Measurements from ENCODE around the gene NHSL1. TPM values are rescaled to one million over a fixed set of nuclear protein-coding genes. Genes with fewer than 3 reads are reported as not detected.

The NHSL1 gene
- total RNA-seq, 2 donors from 2014 or later: 9.7 to 13.3 TPM

GRCh38 chr6:138523347-138524210, 24.3 kb upstream of the NHSL1 start:
- Histone ChIP-seq H3K4me3 (no peak overlapping the region), H3K4me1 (ENCODE audit: control insufficient read depth in 1 of 2, low read depth in 2 of 2) (no peaks in the 10 kb centered on the region), H3K36me3 (no peaks in the 10 kb centered on the region), H3K27me3 (replicated peaks; ENCODE audit: insufficient read depth) (no peaks in the 10 kb centered on the region), H3K9me3 (no peaks in the 10 kb centered on the region), H3K27ac (no peak overlapping the region)
- no peak for DNase-seq (ENCODE audit: low spot score)
- ATAC-seq (ENCODE audit: insufficient number of reproducible peaks, low FRiP score, low read depth): no peak
- TF ChIP-seq CTCF (IDR thresholded peaks at IDR 0.05): no peak

- ATAC-seq (ENCODE audit: insufficient number of reproducible peaks, low FRiP score, low read depth) (no peak), DNase-seq (ENCODE audit: low spot score) (no peak)
- Histone ChIP-seq H3K9me3 (no peaks in the 10 kb centered on the region), H3K4me3 (no peak overlapping the region), H3K4me1 (ENCODE audit: control insufficient read depth in 1 of 2, low read depth in 2 of 2) (no peaks in the 10 kb centered on the region), H3K36me3 (no peaks in the 10 kb centered on the region), H3K27ac (no peak overlapping the region), H3K27me3 (replicated peaks; ENCODE audit: insufficient read depth) (no peaks in the 10 kb centered on the region)
- TF ChIP-seq CTCF (IDR thresholded peaks at IDR 0.05): no peak
Observed at GRCh38 chr6:138522611-138523010, 23.3 kb upstream of the NHSL1 start.

GRCh38 chr6:138521790-138522189, 22.5 kb upstream of the NHSL1 start:
- H3K27me3 ChIP-seq (replicated peaks; ENCODE audit: insufficient read depth): no peaks in the 10 kb centered on the region
- H3K4me3 ChIP-seq: no peak overlapping the region
- ATAC-seq (ENCODE audit: insufficient number of reproducible peaks, low FRiP score, low read depth) (no peak), DNase-seq (ENCODE audit: low spot score) (no peak)
- no peaks in the 10 kb centered on the region for H3K36me3 ChIP-seq
- no peaks in the 10 kb centered on the region for H3K9me3 ChIP-seq
- no peak overlapping the region for H3K27ac ChIP-seq
- TF ChIP-seq CTCF (IDR thresholded peaks at IDR 0.05): no peak
- no peaks in the 10 kb centered on the region for H3K4me1 ChIP-seq (ENCODE audit: control insufficient read depth in 1 of 2, low read depth in 2 of 2)

- Histone ChIP-seq H3K4me1 (ENCODE audit: control insufficient read depth in 1 of 2, low read depth in 2 of 2) (no peaks in the 10 kb centered on the region), H3K27me3 (replicated peaks; ENCODE audit: insufficient read depth) (no peaks in the 10 kb centered on the region), H3K27ac (no peak overlapping the region), H3K9me3 (no peaks in the 10 kb centered on the region), H3K36me3 (no peaks in the 10 kb centered on the region), H3K4me3 (no peak overlapping the region)
- TF ChIP-seq CTCF (IDR thresholded peaks at IDR 0.05): peak; percentile 41
- no peak for ATAC-seq (ENCODE audit: insufficient number of reproducible peaks, low FRiP score, low read depth)
- DNase-seq (ENCODE audit: low spot score): no peak
Observed at GRCh38 chr6:138520463-138520862, 21.2 kb upstream of the NHSL1 start.

GRCh38 chr6:138518054-138518453, 18.8 kb upstream of the NHSL1 start:
- ATAC-seq (ENCODE audit: insufficient number of reproducible peaks, low FRiP score, low read depth) (no peak), DNase-seq (ENCODE audit: low spot score) (no peak)
- no peaks in the 10 kb centered on the region for H3K9me3 ChIP-seq
- H3K4me1 ChIP-seq (ENCODE audit: control insufficient read depth in 1 of 2, low read depth in 2 of 2): no peaks in the 10 kb centered on the region
- no peaks in the 10 kb centered on the region for H3K27me3 ChIP-seq (replicated peaks; ENCODE audit: insufficient read depth)
- no peak overlapping the region for H3K4me3 ChIP-seq
- no peak for TF ChIP-seq CTCF (IDR thresholded peaks at IDR 0.05)
- H3K27ac ChIP-seq: no peak overlapping the region
- H3K36me3 ChIP-seq: no peaks in the 10 kb centered on the region
